ENCODE measurements around the gene VMA21.

Gene VMA21, protein sequence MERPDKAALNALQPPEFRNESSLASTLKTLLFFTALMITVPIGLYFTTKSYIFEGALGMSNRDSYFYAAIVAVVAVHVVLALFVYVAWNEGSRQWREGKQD

DNA sequence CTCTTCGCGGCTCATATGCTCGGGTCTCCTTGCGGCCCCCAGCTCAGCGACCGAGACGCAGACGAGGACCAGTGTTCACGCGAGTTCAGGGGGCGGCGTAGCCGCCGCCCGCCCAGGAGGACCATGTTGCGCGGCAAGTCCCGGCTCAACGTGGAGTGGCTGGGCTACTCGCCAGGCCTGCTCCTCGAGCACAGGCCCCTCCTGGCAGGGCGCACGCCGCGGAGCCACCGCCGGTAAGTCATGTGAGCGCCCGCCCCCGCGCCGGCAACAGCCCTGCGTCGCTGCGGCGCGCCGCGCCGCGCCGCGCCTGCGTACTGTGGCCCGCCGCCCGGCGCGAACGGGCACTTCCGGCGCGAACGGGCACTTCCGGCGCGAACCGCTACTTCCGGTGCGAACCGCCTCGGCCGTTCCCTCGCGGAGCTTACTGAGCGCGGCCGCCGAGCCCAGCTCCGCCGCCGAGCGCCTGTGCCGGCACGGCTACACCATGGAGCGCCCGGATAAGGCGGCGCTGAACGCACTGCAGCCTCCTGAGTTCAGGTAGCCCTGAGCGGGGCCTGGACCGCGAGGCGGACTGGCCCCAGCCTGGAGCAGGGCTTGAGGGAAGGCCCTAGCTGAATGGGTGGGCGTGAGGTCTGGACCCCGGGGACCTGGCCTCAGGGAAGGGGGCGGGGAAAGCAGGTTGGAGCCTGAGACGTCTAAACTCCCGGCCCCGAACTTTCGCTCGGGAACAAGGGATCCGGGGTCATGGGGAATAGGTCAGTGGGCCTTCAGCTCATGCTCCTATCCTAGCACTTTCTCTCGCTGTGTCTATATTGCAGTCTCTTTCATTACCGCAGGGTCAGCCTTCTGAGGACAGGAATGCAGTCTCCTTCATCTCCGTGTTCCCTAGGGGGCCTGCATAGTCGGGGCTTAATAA is at the start of gene VMA21:
TSS of gene VMA21 (plus strand) at position 382 of the 916 bp plus-strand sequence. CDS start at position 485, 103 bp downstream.
- ATAC-seq (peak; percentile 83), DNase-seq (peak; percentile 83)

DNA sequence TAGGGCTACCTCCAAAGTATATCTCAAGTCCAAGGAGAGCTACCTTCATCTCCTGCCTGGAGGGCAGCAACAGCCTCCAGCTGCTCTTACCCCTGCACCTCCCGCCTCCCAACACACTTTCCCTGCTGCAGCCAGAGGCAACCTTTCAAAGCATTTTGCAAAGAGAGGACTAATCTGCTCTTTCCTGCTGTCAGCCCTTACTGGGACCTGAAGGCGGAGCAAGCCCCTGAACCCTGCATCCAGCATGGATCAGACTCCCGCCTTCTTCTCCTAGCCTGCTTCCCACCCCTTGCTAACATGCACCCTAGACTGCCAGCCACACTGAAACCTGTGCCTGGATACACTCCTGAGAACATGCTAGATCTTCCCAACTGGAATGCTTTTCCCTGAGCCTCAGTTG is 37.7 kb upstream of the VMA21 start:
- no peak for ATAC-seq
- DNase-seq = no peak

DNA sequence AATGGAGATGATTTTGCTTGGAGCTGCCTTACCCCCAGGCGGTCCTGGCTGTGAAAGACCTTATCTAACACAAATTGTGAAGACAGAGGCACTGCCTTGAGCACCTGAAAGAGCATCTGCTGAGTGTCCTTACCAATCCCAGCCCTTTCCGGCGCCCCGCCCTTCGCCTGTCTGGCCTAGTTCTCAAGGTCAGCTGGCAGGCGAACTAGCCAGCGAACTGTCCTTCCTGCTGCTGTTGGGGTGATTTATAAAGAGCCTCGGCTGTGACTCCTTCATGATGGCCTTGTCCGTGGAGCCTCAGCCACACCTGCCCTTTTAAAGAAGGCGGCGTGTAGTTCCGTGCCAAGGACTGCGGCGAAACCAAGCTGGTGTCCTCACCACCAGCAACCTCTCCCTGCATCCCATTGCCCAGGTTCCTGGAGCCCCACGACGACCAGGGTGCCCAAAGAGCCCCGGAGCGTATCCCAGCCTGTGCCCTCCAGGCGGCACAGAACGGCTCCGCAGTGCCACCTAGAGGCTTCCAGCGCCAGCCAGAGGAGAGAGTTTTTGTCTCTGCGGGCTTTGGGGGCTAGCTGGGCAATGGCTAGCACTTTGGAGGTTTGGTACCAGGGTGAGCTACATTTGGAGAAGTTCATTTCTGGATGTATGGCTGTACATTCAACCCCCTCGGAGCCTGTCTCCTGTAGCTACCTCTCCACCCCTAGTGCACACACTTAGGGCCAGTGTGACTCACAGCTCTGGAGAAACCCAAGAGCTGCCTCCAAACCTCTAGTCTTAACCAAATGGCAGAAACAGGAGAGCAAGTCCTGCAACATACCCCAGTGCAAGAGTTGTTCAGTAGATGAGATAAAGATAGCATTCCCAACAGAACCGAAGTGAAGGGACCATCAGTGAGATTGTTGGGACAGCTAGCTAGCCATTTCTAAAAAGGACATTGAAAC is 36.8 kb upstream of the VMA21 start:
- ATAC-seq (peak; percentile 77), DNase-seq (peak; percentile 64)

DNA sequence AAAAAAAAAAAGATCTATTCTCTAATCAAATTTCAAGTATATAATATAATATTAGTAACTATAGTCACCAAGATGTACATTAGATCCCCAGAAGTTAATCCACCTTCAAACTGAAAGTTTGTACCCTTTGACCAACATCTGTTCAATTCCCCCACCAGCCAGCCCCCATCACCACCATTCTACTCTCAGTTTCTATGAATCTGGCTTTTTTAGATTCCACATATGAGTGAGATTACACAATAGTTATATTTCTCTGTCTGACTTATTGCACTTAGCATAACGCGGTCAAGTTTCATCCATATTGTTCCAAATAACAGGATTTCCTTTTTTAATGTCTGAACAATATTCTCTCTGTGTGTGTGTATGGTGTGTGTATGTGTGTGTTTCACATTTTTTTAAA is 33.7 kb upstream of the VMA21 start:
- DNase-seq = no peak
- ATAC-seq = no peak

DNA sequence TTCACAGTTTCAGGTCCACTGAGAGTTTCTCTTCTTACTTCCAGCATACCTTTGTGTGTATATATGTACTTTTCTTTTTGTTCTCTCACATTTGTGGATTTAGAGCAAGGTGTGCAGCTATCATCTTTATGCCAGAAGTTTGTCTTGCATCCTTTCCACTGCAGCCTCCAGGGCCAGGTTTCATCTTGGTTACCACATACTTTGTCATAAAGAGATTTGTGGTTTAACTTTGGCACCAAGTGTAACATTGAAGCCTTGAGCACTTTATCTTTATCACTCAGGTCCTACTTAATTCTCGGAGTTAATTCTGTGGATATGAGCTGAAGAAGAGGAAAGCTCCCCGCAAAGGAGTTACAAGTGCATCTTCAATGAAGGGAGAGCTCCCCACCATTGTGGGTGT is 31.4 kb upstream of the VMA21 start:
- DNase-seq (no peak), ATAC-seq (no peak)

DNA sequence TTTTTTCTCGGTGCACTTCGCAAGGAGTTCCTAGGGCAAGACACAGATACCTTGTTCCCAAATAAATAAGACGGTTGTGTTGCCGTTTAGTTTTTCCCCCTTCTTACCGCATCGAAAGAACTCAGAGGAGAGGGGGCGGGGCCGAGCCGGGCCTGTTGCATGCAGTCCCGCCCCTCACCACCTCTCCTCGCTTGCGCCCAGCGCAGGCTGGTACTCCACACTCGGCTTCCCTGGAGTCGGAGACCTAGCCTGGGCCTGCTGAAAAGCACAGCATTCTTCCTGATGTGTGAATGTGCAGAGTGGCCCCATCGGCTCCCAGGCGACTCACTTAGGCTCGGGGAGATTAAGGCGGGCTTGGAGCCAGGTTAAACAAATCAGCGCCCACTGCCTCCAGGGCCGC is 26.1 kb upstream of the VMA21 start:
- ATAC-seq (peak; percentile 55), DNase-seq (peak; percentile 20)

DNA sequence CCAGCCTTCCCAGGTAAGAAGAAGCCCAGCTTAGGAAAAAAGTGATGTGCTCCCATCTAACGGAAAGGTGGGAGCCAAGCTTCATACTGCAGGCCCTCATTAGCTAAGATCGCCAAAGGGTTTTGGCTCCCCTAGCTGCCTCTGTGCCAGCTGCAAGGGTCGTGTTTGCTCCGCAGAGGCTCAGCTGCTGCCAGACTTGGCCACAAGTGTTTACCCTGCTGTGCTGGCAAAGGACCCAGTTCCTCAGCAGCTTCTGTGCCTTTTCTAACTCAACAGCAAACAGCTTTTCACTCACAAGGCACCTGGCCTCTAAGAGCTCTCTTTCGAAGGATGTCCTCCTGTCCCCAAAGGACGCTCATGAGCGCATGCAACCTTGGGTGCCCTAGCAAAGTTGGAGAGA is 12.2 kb upstream of the VMA21 start:
- ATAC-seq (no peak), DNase-seq (no peak)

DNA sequence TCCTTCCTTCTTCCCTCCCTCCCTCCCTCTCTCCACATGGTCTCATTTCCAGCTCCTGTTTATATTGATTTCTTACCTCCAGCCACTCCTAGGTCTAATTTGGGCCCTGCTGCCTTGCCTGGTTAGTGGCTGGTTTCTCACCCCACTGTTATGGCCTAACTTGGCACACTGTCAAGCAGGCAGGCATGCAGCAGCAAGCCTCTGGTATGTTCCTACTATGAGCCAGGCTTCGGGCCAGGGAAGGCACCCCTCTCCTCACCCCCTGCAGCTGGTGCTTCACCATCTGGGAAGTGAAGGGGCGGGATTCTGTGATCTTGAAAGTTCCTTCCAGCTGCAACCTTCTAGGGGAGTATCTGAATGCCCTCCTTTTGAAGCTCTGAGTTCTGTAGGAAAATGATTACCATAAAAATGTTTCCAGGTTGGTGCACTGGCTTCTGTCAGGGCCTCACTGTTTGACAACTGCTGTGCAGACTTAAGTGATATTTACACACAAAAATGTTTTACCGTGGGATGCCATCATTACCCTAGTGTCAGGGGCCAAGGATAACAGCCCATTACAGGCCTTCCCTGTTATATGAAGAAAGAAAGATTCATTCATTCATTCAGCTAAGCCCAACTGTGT is 10.1 kb upstream of the VMA21 start:
- no peak for ATAC-seq
- no peak for DNase-seq

DNA sequence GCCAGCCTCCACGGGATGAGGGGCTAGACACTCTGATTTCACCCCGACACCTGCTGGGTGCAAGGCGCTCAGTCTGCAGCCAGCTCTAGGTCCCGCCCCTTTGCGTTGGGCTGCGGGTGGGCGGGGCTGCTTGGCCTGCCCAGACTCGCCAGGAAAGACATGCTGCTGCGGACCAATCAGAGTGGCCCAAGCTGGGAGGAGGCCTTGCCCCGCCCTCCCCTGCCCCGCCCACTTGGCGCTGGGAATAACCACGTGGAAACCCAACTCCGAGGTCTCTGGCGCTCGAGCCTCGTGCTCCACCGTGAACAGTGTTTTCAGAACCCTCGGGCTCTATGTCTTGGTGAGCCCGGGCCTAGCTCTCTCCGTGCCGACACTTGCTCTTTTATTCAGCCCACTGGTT is 5.3 kb upstream of the VMA21 start:
- DNase-seq (no peak), ATAC-seq (no peak)

DNA sequence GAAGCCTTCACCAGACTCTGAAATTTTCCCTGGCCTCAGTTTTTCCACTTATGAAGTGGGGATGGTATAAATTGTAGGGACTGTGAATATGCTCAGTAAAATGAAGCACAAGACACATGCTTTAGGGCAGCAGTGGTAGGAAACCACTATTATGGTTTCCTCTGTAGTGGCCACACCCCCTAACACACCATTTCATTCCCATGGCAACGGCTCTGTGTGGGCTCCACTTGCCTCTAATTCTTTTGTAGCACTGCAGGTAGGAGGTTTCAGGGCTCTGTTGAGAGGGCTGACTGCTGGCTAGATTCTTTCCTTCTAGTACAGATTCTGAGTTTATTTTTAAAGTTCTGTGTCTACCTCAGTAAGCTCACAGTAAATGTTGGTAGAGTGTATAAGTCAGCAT is 3.5 kb upstream of the VMA21 start:
- ATAC-seq (peak; percentile 69), DNase-seq (peak; percentile 46)

DNA sequence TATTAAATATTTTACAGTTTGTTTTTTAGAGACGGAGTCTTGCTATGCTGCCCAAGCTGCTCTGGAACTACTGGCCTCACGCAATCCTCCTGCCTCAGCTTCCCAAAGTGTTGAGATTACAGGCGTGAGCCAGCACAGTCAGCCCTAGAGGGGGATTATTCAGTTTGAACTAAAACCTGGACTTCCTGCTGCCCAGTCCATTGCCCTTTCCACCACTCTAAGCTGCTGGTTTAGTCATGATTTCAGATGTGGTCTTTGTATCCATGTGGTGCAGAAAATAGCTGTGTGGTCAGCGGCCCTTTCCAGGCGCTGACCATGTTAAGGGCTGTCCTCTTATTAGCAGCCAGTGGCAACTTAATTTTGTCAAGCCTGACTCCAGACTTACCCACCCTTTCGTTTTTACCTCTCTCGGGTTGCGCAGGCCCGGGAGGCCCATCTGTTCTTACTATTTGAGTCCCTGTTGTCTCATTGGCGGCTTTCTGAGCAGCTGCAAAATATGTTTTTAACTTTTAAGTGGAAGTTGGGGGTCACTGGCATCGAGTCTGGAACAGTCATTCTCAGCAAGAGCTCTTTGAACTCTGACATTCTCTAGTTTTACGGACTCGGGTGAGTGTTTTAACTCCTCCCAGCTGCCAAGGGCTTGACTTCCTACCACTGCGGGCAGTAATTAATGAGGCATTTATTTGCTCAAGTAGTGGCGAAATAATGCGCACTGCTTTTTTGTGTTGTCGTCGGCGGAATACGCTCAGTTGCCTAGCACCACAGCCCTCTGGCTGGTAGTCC is 773 bp upstream of the VMA21 start:
- ATAC-seq = peak; percentile 40
- peak; percentile 29 for DNase-seq

DNA sequence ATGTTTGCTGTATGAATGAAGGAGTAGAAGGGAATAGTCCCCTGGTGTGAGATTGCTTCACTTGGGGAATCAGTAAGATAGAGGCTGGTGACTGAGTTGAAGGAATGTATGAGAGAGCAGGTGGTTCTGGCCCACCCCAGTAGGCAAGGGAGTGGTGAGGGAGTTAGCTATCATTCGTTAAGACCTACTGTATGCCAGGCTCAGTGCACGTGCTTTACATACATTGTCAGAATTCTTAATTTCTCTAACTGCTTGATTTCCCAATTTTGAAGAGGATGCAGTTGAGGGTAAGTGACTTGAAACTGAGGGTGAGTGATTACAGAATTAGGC is 700 bp downstream of the VMA21 start:
- DNase-seq = no peak
- ATAC-seq = no peak

DNA sequence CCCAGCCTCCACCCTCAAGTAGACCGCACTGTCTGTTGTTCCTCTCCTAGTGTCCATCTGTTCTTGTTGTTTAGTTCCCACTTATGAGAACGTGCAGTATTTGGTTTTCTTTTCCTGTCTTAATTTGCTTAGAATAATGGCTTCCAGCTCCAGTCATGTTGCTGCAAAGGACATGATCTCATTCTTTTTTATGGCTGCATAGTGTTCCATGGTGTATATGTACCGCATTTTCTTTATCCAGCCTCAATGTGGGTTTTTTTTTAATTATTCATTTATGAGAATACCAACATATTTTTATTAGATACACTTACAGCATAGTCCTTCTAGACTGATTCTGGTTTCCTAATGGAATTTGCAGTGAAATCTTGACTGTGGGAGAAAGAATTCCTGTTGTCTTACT is 1.3 kb downstream of the VMA21 start:
- no peak for ATAC-seq
- no peak for DNase-seq

DNA sequence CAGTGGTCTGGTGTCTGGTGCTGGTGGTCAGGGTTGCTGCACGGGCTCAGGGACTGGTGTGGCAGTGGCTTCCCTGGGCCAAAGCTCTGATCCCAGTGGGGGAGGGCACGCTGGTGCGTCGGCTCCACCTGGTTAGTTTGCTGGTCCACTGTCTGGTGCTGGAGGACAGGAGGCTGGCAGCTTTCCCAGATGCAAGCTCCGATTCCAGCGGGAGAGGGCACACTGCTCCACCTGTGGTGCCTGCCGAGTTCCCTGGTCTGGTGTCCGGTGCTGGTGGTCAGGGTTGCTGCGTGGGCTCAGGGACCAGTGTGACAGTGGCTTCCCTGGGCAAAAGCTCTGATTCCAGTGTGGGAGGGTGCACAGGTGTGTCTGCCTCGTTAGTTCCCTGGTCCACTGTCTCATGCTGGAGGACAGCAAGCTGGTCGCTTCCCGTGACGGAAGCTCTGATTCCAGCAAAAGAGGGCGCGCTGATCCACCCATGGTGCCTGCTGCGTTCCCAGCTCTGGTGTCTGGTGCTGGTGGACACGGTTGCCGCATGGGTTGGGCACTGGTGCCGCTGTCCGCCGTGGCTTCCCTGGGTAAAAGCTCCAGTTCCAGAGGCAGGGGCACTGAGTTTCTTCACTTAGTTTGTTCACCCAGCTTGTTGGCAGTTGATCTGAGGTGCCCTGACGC is 5.8 kb downstream of the VMA21 start:
- ATAC-seq (no peak), DNase-seq (no peak)

DNA sequence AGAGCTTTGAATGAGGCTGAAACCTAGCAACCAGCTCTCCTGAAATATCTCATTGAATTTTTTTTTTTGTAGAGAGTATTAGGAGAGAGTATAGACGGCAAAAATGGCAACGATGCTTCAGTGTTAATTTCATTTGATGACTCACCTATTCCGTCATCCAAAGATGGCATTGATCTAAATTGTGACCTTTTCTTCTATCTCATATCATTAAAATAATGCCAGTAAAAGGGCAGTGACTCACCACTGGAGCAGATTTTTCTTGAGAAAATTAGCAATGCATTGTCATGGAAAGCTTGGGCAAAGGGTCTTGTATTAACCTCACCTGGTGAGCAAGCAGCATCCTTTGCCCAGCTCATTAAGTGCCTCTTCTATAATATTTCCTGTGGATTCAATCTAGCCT is 19.6 kb downstream of the VMA21 start:
- DNase-seq (no peak), ATAC-seq (peak; percentile 78)

DNA sequence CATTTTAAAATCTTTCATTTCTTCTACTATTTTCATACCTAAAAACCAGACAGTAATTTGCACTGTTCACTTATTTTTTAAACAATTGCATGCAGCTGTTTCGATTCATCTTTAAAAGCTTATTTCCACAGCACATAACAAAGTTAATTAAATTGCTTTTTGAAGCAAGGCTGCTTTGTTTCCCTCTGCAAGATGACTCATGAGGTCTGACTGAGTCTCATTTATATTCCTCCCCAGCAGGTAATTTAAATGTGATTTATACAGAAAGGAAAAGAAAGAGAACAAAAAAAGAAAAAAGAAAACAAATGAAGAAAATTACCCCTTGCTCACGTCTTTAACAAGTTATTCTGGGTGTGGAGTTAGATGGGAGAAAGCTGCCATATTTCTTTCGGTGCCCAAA is 22.8 kb downstream of the VMA21 start:
- DNase-seq (no peak), ATAC-seq (no peak)

DNA sequence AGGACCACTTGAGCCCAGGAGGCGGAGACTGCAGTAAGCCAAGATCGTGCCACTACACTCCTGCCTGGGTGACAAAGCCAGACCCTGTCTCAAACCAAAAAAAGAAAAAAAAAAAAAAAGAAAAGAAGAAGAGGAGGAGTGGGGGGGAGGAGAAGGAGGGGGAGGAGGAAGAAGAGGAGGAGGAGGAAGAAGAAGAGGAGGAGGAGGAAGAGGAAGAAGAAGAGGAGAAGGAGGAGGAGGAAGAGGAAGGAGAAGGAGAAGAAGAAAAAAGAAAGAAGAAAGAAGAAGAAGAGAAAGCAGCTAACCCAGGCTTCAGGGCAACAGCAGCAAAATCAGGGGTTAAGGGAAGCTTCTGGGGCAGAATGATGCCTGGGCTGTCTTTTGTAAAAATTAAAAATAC is 27.5 kb downstream of the VMA21 start:
- no peak for DNase-seq
- no peak for ATAC-seq

DNA sequence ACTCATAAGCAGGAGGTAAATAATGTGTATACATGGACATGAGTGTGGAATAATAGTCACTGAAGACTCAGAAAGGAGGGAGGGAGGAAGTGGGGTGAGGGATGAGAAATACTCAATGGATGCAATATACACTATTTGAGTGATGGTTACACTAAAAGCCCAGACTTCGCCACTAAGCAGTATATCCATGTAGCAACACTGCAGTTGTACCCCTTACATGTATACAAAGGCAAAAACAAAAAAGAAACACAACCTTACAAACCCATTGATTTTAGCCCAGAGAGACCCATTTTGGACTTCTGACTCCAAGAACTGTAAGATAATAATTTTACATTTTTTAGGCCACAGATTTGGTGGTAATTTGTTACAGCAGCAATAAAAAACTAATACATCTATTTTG is 51.5 kb downstream of the VMA21 start:
- ATAC-seq = no peak
- DNase-seq = no peak

DNA sequence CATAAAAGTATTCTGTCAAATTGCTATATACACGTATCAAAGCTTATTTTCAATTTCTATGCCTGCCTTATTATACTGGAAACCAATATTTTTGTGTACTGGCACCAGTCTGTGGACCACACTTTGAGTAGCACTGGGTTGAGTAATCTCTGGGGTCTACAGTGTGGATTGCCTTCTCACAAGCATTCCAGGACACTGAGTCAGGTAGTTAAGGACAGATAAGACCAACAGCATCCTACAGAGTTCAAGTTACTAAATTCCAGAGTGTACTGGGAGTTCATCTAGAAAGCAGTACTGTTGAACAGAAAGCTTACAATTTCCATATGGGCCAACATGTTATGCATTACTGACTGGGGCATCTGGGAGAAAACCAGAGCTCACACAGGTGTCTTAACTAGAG is 61.8 kb downstream of the VMA21 start:
- DNase-seq = no peak
- no peak for ATAC-seq

Measured in stimulated activated naive CD8-positive, alpha-beta T cell treated with anti-CD3 and anti-CD28 coated beads, Interleukin-15, Interleukin-2, amounts not matched to agents 100 U/mL and 50 U/mL, for 24 hours (primary cell).